H1 (cell line): ENCODE data around the gene RHOBTB1. TPM values are rescaled to one million over a fixed set of nuclear protein-coding genes. Genes with fewer than 3 reads are reported as not detected.
"Not testable (repeated sequence)": the region's sequence is repeated elsewhere in the genome, so short reads cannot be mapped to it uniquely, and the experiment has no call there.

Experiments
- CTCF ChIA-PET: fragments of 300-600 bp; sonication (Branson Sonifier 250); formaldehyde crosslinking; loops from one replicate; lab custom pipeline; 2021; ENCODE audit not compliant: partially characterized antibody; lab: Charles Lee
- POLR2A ChIA-PET: fragments of 300-600 bp; sonication (Branson Sonifier 250); formaldehyde crosslinking; loops from one replicate; lab custom pipeline; 2021; ENCODE audit warnings: inconsistent platforms; ENCODE audit not compliant: partially characterized antibody; lab: Charles Lee
- DNase-seq, 2 experiments: peaks; one replicate each; pipeline versions ENCODE4 v3.0.0 to v3.0.0-alpha.2; 2010 to 2022; ENCODE audit warnings: low spot score in 2 of 2, low read depth in 1 of 2, mixed read lengths in 1 of 2
- FAIRE-seq: peaks from 2 replicates; lab custom pipeline; 2011; peaks lifted over from hg19 to GRCh38; lab: Jason Lieb, UNC
- H2AFZ ChIP-seq: 2 replicates; pipeline ENCODE4 v1.8.1; 2012; ENCODE audit warnings: low read length, inconsistent platforms
- H2AK5ac ChIP-seq: 2 replicates; pipeline ENCODE4 v1.6.1; 2013; ENCODE audit warnings: low read depth, low read length
- H2BK120ac ChIP-seq: replicated peaks from 2 replicates; pipeline ENCODE3; 2013; ENCODE audit warnings: low read depth, low read length, inconsistent platforms
- H2BK12ac ChIP-seq: 2 replicates; pipeline ENCODE4 v1.6.1; 2013; ENCODE audit warnings: low read depth, low read length
- H2BK15ac ChIP-seq: 2 replicates; pipeline ENCODE4 v1.6.1; 2013; ENCODE audit warnings: low read length
- H2BK20ac ChIP-seq: 2 replicates; pipeline ENCODE4 v1.6.1; 2013; ENCODE audit warnings: low read length
- H2BK5ac ChIP-seq: 2 replicates; pipeline ENCODE4 v1.6.1; 2013; ENCODE audit warnings: low read depth, low read length
- H3K14ac ChIP-seq: 2 replicates; pipeline ENCODE4 v1.6.1; 2013; ENCODE audit warnings: inconsistent platforms; ENCODE audit not compliant: insufficient read length
- H3K18ac ChIP-seq: 2 replicates; pipeline ENCODE4 v1.6.1; 2013; ENCODE audit warnings: low read length; ENCODE audit errors: extremely low read depth
- H3K23ac ChIP-seq: 2 replicates; pipeline ENCODE4 v1.6.1; 2013; ENCODE audit warnings: inconsistent platforms; ENCODE audit not compliant: insufficient read length
- H3K23me2 ChIP-seq: 2 replicates; pipeline ENCODE4 v1.6.1; 2013; ENCODE audit warnings: low read depth, low read length
- H3K27ac ChIP-seq: 2 replicates; pipeline ENCODE4 v1.6.1; 2011; ENCODE audit warnings: low read depth, low read length, inconsistent platforms
- H3K27me3 ChIP-seq, 4 experiments: replicated peaks in 1 of 4; 1 replicate in 1 of 4; 2 replicates in 3 of 4; pipeline versions ENCODE4 v1.6.1 to v1.8.1; 2011 to 2013; ENCODE audit warnings: low read length in 3 of 4, mild to moderate bottlenecking in 3 of 4, inconsistent platforms in 2 of 4, mixed read lengths in 2 of 4, moderate library complexity in 1 of 4; ENCODE audit not compliant: control insufficient read depth in 3 of 4, insufficient read depth in 3 of 4; ENCODE audit errors: extremely low read depth in 1 of 4
- H3K36me3 ChIP-seq, 4 experiments: 2 replicates each; pipeline versions ENCODE4 v1.6.1 to v1.8.1; 2011 to 2013; ENCODE audit warnings: mild to moderate bottlenecking in 4 of 4, low read length in 3 of 4, moderate library complexity in 2 of 4, control low read depth in 1 of 4, inconsistent platforms in 1 of 4; ENCODE audit not compliant: insufficient read depth in 4 of 4, control insufficient read depth in 2 of 4
- H3K4ac ChIP-seq: replicated peaks from 2 replicates; pipeline ENCODE3; 2013; ENCODE audit warnings: low read length, low read depth, mixed read lengths, inconsistent platforms; ENCODE audit not compliant: insufficient read length
- H3K4me1 ChIP-seq, 4 experiments: replicated peaks in 1 of 4; 1 replicate in 1 of 4; 2 replicates in 3 of 4; pipeline versions ENCODE4 v1.6.1 to v1.8.1; 2011 to 2013; ENCODE audit warnings: low read length in 3 of 4, inconsistent platforms in 2 of 4, mixed read lengths in 1 of 4; ENCODE audit not compliant: insufficient read depth in 4 of 4, control insufficient read depth in 3 of 4
- H3K4me2 ChIP-seq, 2 experiments: 2 replicates each; pipeline versions ENCODE4 v1.6.1 to v1.8.1; 2011 to 2013; ENCODE audit warnings: low read depth in 2 of 2, low read length in 2 of 2, control low read depth in 1 of 2, inconsistent platforms in 1 of 2, mild to moderate bottlenecking in 1 of 2; ENCODE audit not compliant: insufficient read depth in 1 of 2
- H3K4me3 ChIP-seq, 4 experiments: fragments of 200-600, 300-600 bp in 1 of 4; sonication (generic), shearing (Covaris generic), sonication (Bioruptor Twin) in 1 of 4; 2 replicates each; pipeline versions ENCODE4 v1.5.1 to v1.8.1; 2011 to 2016; ENCODE audit warnings: low read length in 4 of 4, low read depth in 3 of 4, control low read depth in 2 of 4, inconsistent platforms in 2 of 4, mild to moderate bottlenecking in 2 of 4, mixed read lengths in 1 of 4, moderate library complexity in 1 of 4; ENCODE audit not compliant: insufficient read depth in 2 of 4; ENCODE audit errors: extremely low read depth in 1 of 4
- H3K56ac ChIP-seq: replicated peaks from 2 replicates; pipeline ENCODE3; 2013; ENCODE audit warnings: low read depth, mild to moderate bottlenecking, mixed read lengths, low read length, inconsistent platforms; ENCODE audit not compliant: insufficient read length
- H3K79me1 ChIP-seq: 2 replicates; pipeline ENCODE4 v1.6.1; 2013; ENCODE audit warnings: low read depth, low read length, control low read depth
- H3K79me2 ChIP-seq, 2 experiments: 2 replicates each; pipeline versions ENCODE4 v1.6.1 to v1.8.1; 2012 to 2013; ENCODE audit warnings: low read length in 2 of 2, mild to moderate bottlenecking in 2 of 2, inconsistent platforms in 1 of 2; ENCODE audit not compliant: insufficient read depth in 2 of 2, control insufficient read depth in 1 of 2
- H3K9ac ChIP-seq, 4 experiments: replicated peaks in 1 of 4; 1 replicate in 1 of 4; 2 replicates in 3 of 4; pipeline versions ENCODE4 v1.6.1 to v1.8.1; 2011 to 2013; ENCODE audit warnings: low read depth in 3 of 4, low read length in 3 of 4, control low read depth in 2 of 4, mild to moderate bottlenecking in 2 of 4, moderate library complexity in 2 of 4, inconsistent platforms in 1 of 4; ENCODE audit errors: extremely low read depth in 1 of 4
- H3K9me3 ChIP-seq, 2 experiments: 2 replicates each; pipeline versions ENCODE4 v1.6.1 to v1.8.1; 2012 to 2013; ENCODE audit warnings: mild to moderate bottlenecking in 2 of 2, moderate library complexity in 2 of 2, control low read depth in 1 of 2, inconsistent platforms in 1 of 2, low read depth in 1 of 2, low read length in 1 of 2, mixed read lengths in 1 of 2; ENCODE audit not compliant: insufficient read depth in 2 of 2
- H4K20me1 ChIP-seq, 2 experiments: replicated peaks in 1 of 2; 2 replicates each; pipeline versions ENCODE3 to v1.8.1; 2011 to 2013; ENCODE audit warnings: inconsistent platforms in 2 of 2, low read length in 2 of 2, mild to moderate bottlenecking in 1 of 2; ENCODE audit not compliant: insufficient read depth in 2 of 2, control insufficient read depth in 1 of 2
- H4K5ac ChIP-seq: 2 replicates; pipeline ENCODE4 v1.6.1; 2013; ENCODE audit warnings: low read length, low read depth, mixed read lengths, inconsistent platforms; ENCODE audit not compliant: insufficient read length
- H4K8ac ChIP-seq: 2 replicates; pipeline ENCODE4 v1.8.0; 2013; ENCODE audit warnings: mild to moderate bottlenecking, moderate library complexity, low read length, inconsistent platforms; ENCODE audit not compliant: insufficient read depth; ENCODE audit errors: extremely low read depth
- H4K91ac ChIP-seq: replicated peaks from 2 replicates; pipeline ENCODE3; 2013; ENCODE audit warnings: low read length, mixed read lengths, inconsistent platforms; ENCODE audit not compliant: insufficient read length
- WGBS, 2 experiments: shearing (Covaris generic) in 1 of 2; methylation state at CpG; one replicate each; pipeline versions ENCODE4 v1.1.6 to v1.1.7; 2013 to 2015; ENCODE audit warnings: low lambda C conversion rate in 2 of 2, mixed read lengths in 2 of 2, inconsistent platforms in 1 of 2, low coverage in 1 of 2, missing lambda C conversion rate in 1 of 2; ENCODE audit not compliant: insufficient replicate concordance in 2 of 2, insufficient coverage in 1 of 2, insufficient read length in 1 of 2; ENCODE audit errors: extremely low coverage in 1 of 2, missing lambda C conversion rate in 1 of 2; 5-methylcytosine and 5-hydroxymethylcytosine counted together
- polyA plus RNA-seq, 7 experiments: library from polyadenylated mRNA; depleted of rRNA in 3 of 7; stranded (reverse) in 5 of 7; unstranded in 2 of 7; fragments of >200 nt in 5 of 7; fragments of 200-250 nt in 2 of 7; gene quantifications; 1 replicate in 5 of 7; 2 replicates in 1 of 7; 4 replicates in 1 of 7; pipeline versions ENCODE4 v1.2.1 to v1.2.3, GENCODE V29; 2011 to 2013; ENCODE audit warnings: missing spikeins in 2 of 7, mixed read lengths in 2 of 7
- total RNA-seq: library from RNA; stranded (reverse); fragmentation: NEBNext Ultra II Directional; extraction: Animal tissue kit (Norgen Biotek cat#: 25700); gene quantifications from 2 replicates; pipeline ENCODE4 v1.2.1, GENCODE V29; 2021

RHOBTB1 gene
- total and polyA plus RNA-seq, 2 of the 8 experiments (the other 6 are each of a cell fraction or from before 2014, with no cell fraction given), result 6.1 to 7.4 TPM

DNA sequence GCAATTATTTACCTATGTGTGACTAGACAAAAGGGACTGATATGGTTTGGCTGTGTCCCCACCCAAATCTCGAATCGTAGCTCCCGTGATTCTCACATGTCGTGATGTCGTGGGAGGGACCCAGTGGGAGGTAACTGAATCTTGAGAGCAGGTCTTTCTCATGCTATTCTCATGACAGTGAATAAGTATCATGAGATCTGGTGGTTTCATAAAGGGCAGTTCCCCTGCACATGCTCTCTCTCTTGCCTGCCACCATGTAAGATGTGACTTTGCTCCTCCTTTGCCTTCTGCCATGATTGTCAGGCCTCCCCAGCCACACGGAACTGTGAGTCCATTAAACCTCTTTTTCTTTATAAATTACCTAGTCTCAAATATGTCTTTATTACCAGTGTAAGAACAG is 37.2 kb downstream of the RHOBTB1 start:
- H3K14ac ChIP-seq, H2AFZ ChIP-seq, H4K5ac ChIP-seq, H3K4me1 ChIP-seq, H3K79me1 ChIP-seq, H4K8ac ChIP-seq, H2BK5ac ChIP-seq, FAIRE-seq, H3K4ac ChIP-seq, DNase-seq, H4K20me1 ChIP-seq, H3K27ac ChIP-seq, H3K23ac ChIP-seq, H4K91ac ChIP-seq, H3K4me3 ChIP-seq, H2BK20ac ChIP-seq, H3K36me3 ChIP-seq, H3K23me2 ChIP-seq, H3K79me2 ChIP-seq, H3K56ac ChIP-seq, H3K4me2 ChIP-seq, H2BK15ac ChIP-seq, H2BK120ac ChIP-seq, H3K27me3 ChIP-seq, H2BK12ac ChIP-seq, H2AK5ac ChIP-seq, H3K18ac ChIP-seq, H3K9me3 ChIP-seq, POLR2A ChIA-PET, H3K9ac ChIP-seq: not testable (repeated sequence)
- CTCF ChIA-PET, result interaction anchor here (1.3 to 2.6 kb wide), 3 partner anchors 9 to 58 kb away, joined by 3 to 9 read pairs (median 4); no protein-coding TSS in a partner anchor
- WGBS, 2 experiments, result 93% methylated on average over 6 of the region's 6 CpGs; no CpG with 5 or more reads in 1 of the 2 experiments
